Kidney (tissue), 14 donors: ENCODE measurements around the gene TSNAX. TPM values are rescaled to one million over a fixed set of nuclear protein-coding genes. Genes with fewer than 3 reads are reported as not detected.

ENCODE experiments used
- DNase-seq, 5 donors: peaks; one replicate each; pipeline ENCODE4 v3.0.0-alpha.2; 2013 to 2020
- FAIRE-seq: peaks from 2 replicates; lab custom pipeline; 2012; peaks lifted over from hg19 to GRCh38; lab: Jason Lieb, UNC
- H3K27ac ChIP-seq, 2 donors: one replicate each; pipeline ENCODE4 v1.7.0; 2013; ENCODE audit warnings: low read depth in 2 of 2, low read length in 2 of 2, inconsistent platforms in 1 of 2
- H3K27me3 ChIP-seq: one replicate; pipeline ENCODE4 v1.7.1; 2013; ENCODE audit warnings: low read length, inconsistent platforms; ENCODE audit not compliant: control insufficient read depth, insufficient read depth
- H3K36me3 ChIP-seq, 3 donors: one replicate each; pipeline versions ENCODE4 v1.7.0 to v1.7.1; 2013; ENCODE audit warnings: low read length in 3 of 3, control low read depth in 1 of 3, inconsistent platforms in 1 of 3; ENCODE audit not compliant: insufficient read depth in 3 of 3, control insufficient read depth in 2 of 3
- H3K4me1 ChIP-seq, 3 donors: one replicate each; pipeline versions ENCODE4 v1.7.0 to v1.7.1; 2013; ENCODE audit warnings: low read length in 3 of 3, inconsistent platforms in 1 of 3, low read depth in 1 of 3; ENCODE audit not compliant: control insufficient read depth in 2 of 3, insufficient read depth in 2 of 3
- H3K4me3 ChIP-seq, 3 donors: one replicate each; pipeline versions ENCODE4 v1.7.0 to v1.8.1; 2013; ENCODE audit warnings: low read length in 3 of 3, control low read depth in 1 of 3, inconsistent platforms in 1 of 3
- H3K9ac ChIP-seq, 3 donors: one replicate each; pipeline versions ENCODE4 v1.7.0 to v1.7.1; 2013; ENCODE audit warnings: low read length in 3 of 3, control low read depth in 1 of 3, inconsistent platforms in 1 of 3
- H3K9me3 ChIP-seq, 3 donors: one replicate each; pipeline versions ENCODE4 v1.7.0 to v1.7.1; 2013; ENCODE audit warnings: low read length in 3 of 3, control low read depth in 1 of 3, inconsistent platforms in 1 of 3; ENCODE audit not compliant: control insufficient read depth in 2 of 3, insufficient read depth in 1 of 3
- CTCF ChIP-seq: IDR thresholded peaks from 3 replicates; pipeline ENCODE4 v1.5.1; 2012; ENCODE audit warnings: mild to moderate bottlenecking, moderate library complexity, borderline replicate concordance; ENCODE audit not compliant: insufficient read depth; ENCODE audit errors: extremely low read depth
- intact Hi-C: fragments of 100-400 bp; cut with DNase I; formaldehyde crosslinking; loops from one replicate; pipeline ENCODE4 v1.11.1; 2022
- polyA plus RNA-seq: library from polyadenylated mRNA; stranded (reverse); fragments of 350-450 nt; fragmentation: Illumina TruSeq; extraction: RNeasy Lipid Tissue Mini Kit (QIAGEN cat#74804); gene quantifications from one replicate; pipeline ENCODE4 v1.2.3, GENCODE V29; 2014; ENCODE audit warnings: low read depth, low replicate concordance; ENCODE audit not compliant: insufficient read depth
- total RNA-seq: library from RNA; stranded (reverse); fragmentation: NEBNext Ultra II Directional; extraction: Animal tissue kit (Norgen Biotek cat#: 25700); gene quantifications from one replicate; pipeline ENCODE4 v1.2.1, GENCODE V29; 2021
- donor health status: control.
- donor health status: control.
- donor health status: control.
- donor health status: control.
- donor health status: control.
- donor health status: DM: yes; HTN: yes; CAD: no.
- donor health status: Normal renal cell carcinoma (clear cell type).

The TSNAX gene
- total and polyA plus RNA-seq, 2 donors from 2014 or later, result 27.1 to 42.3 TPM

DNA sequence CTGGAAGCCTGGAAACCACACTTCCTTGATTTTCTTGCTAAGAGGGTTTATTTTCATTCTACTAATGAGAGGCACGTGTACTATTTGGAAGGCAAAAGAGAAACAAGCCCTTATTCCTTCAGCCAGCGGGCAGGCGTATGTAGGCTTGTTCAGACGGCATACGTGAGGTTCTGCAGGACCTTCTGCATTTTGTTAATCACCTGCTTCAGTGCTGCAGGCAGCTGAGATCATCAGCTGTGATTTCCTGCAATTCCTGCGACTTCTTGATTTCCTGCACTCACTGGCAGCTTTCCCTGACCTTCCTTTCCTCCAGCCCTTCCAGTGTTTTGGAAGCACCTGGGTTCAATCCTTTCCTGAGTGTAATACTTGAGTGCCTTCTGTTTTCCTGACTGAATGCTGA is 43.4 kb downstream of the TSNAX start:
- intact Hi-C loops, result no loop called here
- FAIRE-seq (no peak), DNase-seq (no peak)
- H3K36me3 ChIP-seq, result peaks cover 0 to 3% (median 0%) of the 10 kb centered on the region in 3 donors
- no peak overlapping the region for H3K9ac ChIP-seq
- H3K27me3 ChIP-seq, result no peaks in the 10 kb centered on the region
- no peaks in the 10 kb centered on the region for H3K4me1 ChIP-seq
- no peak overlapping the region for H3K4me3 ChIP-seq
- no peak overlapping the region for H3K27ac ChIP-seq
- TF ChIP-seq CTCF, result no peak
- H3K9me3 ChIP-seq, result no peaks in the 10 kb centered on the region

- FAIRE-seq (no peak), DNase-seq (no peak)
- no peaks in the 10 kb centered on the region for H3K4me1 ChIP-seq
- no peak overlapping the region for H3K4me3 ChIP-seq
- H3K27ac ChIP-seq, result no peak overlapping the region
- TF ChIP-seq CTCF, result no peak
- intact Hi-C loops, result no loop called here
- no peaks in the 10 kb centered on the region for H3K27me3 ChIP-seq
- H3K9me3 ChIP-seq, result no peaks in the 10 kb centered on the region
- no peaks in the 10 kb centered on the region for H3K36me3 ChIP-seq
- H3K9ac ChIP-seq, result no peak overlapping the region
These were observed 47.0 kb downstream of the TSNAX start for GRCh38 chr1:231575472-231575871.

GRCh38 chr1:231576804-231577718 is 48.6 kb downstream of the TSNAX start:
- no peak overlapping the region for H3K4me3 ChIP-seq
- no peaks in the 10 kb centered on the region for H3K4me1 ChIP-seq
- no peak overlapping the region for H3K27ac ChIP-seq
- no peak for DNase-seq
- FAIRE-seq, result no peak
- no peak for TF ChIP-seq CTCF
- H3K9me3 ChIP-seq, result no peaks in the 10 kb centered on the region
- no peaks in the 10 kb centered on the region for H3K27me3 ChIP-seq
- no peaks in the 10 kb centered on the region for H3K36me3 ChIP-seq
- intact Hi-C loops, result no loop called here
- H3K9ac ChIP-seq, result no peak overlapping the region
